Hepatocyte (in vitro differentiated cells): ENCODE data around the gene TFB2M.

Source experiments
- CTCF ChIP-seq: fragments of 200-600 bp; sonication (generic); IDR thresholded peaks from 2 replicates; pipeline ENCODE4 v1.5.1; 2016; ENCODE audit warnings: antibody characterized with exemption, mild to moderate bottlenecking; ENCODE audit not compliant: poor library complexity
- EZH2 ChIP-seq: fragments of 200-600 bp; sonication (generic); IDR thresholded peaks from 2 replicates; pipeline ENCODE4 v1.6.1; 2016; ENCODE audit warnings: antibody characterized with exemption, mild to moderate bottlenecking, borderline replicate concordance

GRCh38 chr1:246517391-246517790, 48.7 kb downstream of the TFB2M start:
- no peak for TF ChIP-seq CTCF
- TF ChIP-seq EZH2: no peak
